ENCODE measurements around the gene IFI44. TPM values are rescaled to one million over a fixed set of nuclear protein-coding genes. Genes with fewer than 3 reads are reported as not detected.

The IFI44 gene
- total and polyA plus RNA-seq, 2 of the 13 experiments (the other 11 are each of a cell fraction or from before 2014, with no cell fraction given): not detected

DNA sequence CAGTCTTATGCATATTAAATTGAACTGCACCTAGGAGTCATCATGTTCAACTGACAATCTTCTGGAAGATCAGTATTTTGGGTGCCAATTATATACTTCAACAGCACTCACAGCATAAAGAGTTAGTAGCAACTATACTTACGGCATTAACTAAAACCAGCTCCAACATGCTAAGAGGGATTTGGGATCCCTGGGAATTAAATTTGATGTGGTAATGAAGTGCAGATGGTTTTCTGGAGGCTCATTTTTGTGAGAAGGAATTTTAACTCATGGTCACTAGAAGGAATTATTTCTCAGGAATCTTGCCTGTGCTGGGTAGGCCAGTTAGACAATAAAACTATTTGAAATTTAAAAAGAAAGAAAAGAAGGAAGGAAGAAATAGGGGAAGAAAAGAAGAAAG is 18.3 kb downstream of the IFI44 start (continued):
- TF ChIP-seq PRDM10 (CRISPR knock-in tag; IDR thresholded peaks at IDR 0.05; ENCODE audit: low read depth) (no peak), MEIS2 (CRISPR knock-in tag; IDR thresholded peaks at IDR 0.05) (no peak)
- TF ChIP-seq, protein P1, sequence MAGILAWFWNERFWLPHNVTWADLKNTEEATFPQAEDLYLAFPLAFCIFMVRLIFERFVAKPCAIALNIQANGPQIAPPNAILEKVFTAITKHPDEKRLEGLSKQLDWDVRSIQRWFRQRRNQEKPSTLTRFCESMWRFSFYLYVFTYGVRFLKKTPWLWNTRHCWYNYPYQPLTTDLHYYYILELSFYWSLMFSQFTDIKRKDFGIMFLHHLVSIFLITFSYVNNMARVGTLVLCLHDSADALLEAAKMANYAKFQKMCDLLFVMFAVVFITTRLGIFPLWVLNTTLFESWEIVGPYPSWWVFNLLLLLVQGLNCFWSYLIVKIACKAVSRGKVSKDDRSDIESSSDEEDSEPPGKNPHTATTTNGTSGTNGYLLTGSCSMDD (CRISPR knock-in tag; IDR thresholded peaks at IDR 0.05): no peak

DNA sequence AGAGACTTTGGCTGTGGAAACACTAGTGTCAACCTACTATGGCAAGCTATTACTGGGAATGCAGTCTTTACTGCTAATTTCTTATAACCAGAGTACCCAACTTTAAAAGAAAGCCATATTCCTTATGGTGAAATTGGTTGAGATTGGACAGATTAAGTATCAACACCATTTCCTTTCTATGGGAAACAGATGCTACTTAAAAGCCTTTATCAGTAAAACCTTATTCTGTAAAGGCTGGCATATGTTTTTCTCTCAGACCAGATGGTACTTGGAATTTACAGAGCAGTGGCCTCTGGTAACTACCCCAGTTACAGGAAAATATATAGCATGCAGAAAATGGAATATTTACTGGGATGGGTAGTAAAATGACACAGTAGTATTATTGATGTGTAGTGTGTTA is 18.8 kb downstream of the IFI44 start:
- Histone ChIP-seq H4K20me1 (ENCODE audit: insufficient read depth, low read length) (no peaks in the 10 kb centered on the region), H3K4me3 (replicated peaks in 1 of 3; ENCODE audit: insufficient read depth in 1 of 3, low read depth in 2 of 3, low read length in 3 of 3) (no peak overlapping the region)

More for the DNA sequence above, 18.8 kb downstream of the IFI44 start:
- H3K27me3 ChIP-seq (ENCODE audit: control insufficient read depth in 1 of 2, insufficient read depth in 2 of 2, low read length in 2 of 2): no peaks in the 10 kb centered on the region
- ChIA-PET CTCF (ENCODE audit: low intra/inter-chr PET ratio, low total read pairs) (no interaction called here), POLR2A (no interaction called here)
- H3K79me2 ChIP-seq (ENCODE audit: insufficient read depth, low read length): no peaks in the 10 kb centered on the region
- no peak overlapping the region for H3K4me2 ChIP-seq (ENCODE audit: low read depth, low read length)
- TF ChIP-seq KAT8 (CRISPR knock-in tag; IDR thresholded peaks at IDR 0.05) (no peak), ZNF281 (CRISPR knock-in tag; IDR thresholded peaks at IDR 0.05; ENCODE audit: borderline replicate concordance) (no peak), ZNF564 (CRISPR knock-in tag; IDR thresholded peaks at IDR 0.05) (no peak), FOXK1 (CRISPR knock-in tag; IDR thresholded peaks at IDR 0.05; ENCODE audit: borderline replicate concordance, low read depth) (no peak), ZNF205 (CRISPR knock-in tag; IDR thresholded peaks at IDR 0.05) (no peak), KDM3A (CRISPR knock-in tag; IDR thresholded peaks at IDR 0.05; ENCODE audit: low read depth) (no peak), ZBTB3 (CRISPR knock-in tag; IDR thresholded peaks at IDR 0.05; ENCODE audit: borderline replicate concordance, low read depth) (no peak), GATA4 (IDR thresholded peaks at IDR 0.05; ENCODE audit: borderline replicate concordance, low read depth) (no peak), NFKBIZ (CRISPR knock-in tag; IDR thresholded peaks at IDR 0.05) (no peak), TBX3 (IDR thresholded peaks at IDR 0.05; ENCODE audit: borderline replicate concordance) (no peak), GATAD2A (CRISPR knock-in tag; IDR thresholded peaks at IDR 0.05) (no peak)
- TF ChIP-seq, protein P2, sequence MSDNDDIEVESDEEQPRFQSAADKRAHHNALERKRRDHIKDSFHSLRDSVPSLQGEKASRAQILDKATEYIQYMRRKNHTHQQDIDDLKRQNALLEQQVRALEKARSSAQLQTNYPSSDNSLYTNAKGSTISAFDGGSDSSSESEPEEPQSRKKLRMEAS (IDR thresholded peaks at IDR 0.05): no peak
- TF ChIP-seq, protein P3, sequence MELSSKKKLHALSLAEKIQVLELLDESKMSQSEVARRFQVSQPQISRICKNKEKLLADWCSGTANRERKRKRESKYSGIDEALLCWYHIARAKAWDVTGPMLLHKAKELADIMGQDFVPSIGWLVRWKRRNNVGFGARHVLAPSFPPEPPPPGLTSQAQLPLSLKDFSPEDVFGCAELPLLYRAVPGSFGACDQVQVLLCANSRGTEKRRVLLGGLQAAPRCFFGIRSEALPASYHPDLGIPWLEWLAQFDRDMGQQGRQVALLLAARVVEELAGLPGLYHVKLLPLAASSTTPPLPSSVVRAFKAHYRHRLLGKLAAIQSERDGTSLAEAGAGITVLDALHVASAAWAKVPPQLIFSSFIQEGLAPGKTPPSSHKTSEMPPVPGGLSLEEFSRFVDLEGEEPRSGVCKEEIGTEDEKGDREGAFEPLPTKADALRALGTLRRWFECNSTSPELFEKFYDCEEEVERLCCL (CRISPR knock-in tag; IDR thresholded peaks at IDR 0.05; ENCODE audit: borderline replicate concordance): no peak
- DNase-seq (ENCODE audit: low spot score) (no peak), FAIRE-seq (no peak), ATAC-seq (no peak)
- no peaks in the 10 kb centered on the region for H3K36me3 ChIP-seq (replicated peaks in 1 of 2; ENCODE audit: control insufficient read depth in 1 of 2, insufficient read depth in 2 of 2, low read length in 2 of 2)
- BruUV-seq (replicated peaks): no TSS peak
- in situ Hi-C loops (cut with HindIII; ENCODE audit: extremely low pct_ligation_motif_present, low pct_unique_long_range_greater_than_20kb): no loop called here
- H3K9me3 ChIP-seq (ENCODE audit: low read length): no peaks in the 10 kb centered on the region
- H3K27ac ChIP-seq (ENCODE audit: extremely low read length, insufficient read depth, low read length): no peak overlapping the region
- H3K4me1 ChIP-seq (ENCODE audit: insufficient read depth, low read length): no peaks in the 10 kb centered on the region
- H2AFZ ChIP-seq (ENCODE audit: low read length): no peak overlapping the region
- intact Hi-C loops (cut with micrococcal nuclease; ENCODE audit: unreplicated experiment): no loop called here
- no peak overlapping the region for H3K9ac ChIP-seq (ENCODE audit: insufficient read depth, low read depth, low read length)

All from HepG2 (cell line).